Aorta (tissue), 5 donors: ENCODE results near the gene IQUB. TPM values are rescaled to one million over a fixed set of nuclear protein-coding genes. Genes with fewer than 3 reads are reported as not detected.
"Not testable (repeated sequence)": the region's sequence is repeated elsewhere in the genome, so short reads cannot be mapped to it uniquely, and the experiment has no call there.

ENCODE experiments used
- ATAC-seq: fragments of 200-7000 bp; cut with Tn5 transposase; one replicate; pipeline ENCODE4 v1.9.1; 2022; ENCODE audit warnings: moderate library complexity; ENCODE audit not compliant: low FRiP score
- DNase-seq, 2 donors: peaks; one replicate each; pipeline ENCODE4 v3.0.0-alpha.2; 2020
- H3K27ac ChIP-seq, 2 donors: one replicate each; pipeline ENCODE4 v1.5.1; 2013; ENCODE audit warnings: low read length in 2 of 2, mild to moderate bottlenecking in 2 of 2, moderate library complexity in 2 of 2, control low read depth in 1 of 2, inconsistent platforms in 1 of 2, low read depth in 1 of 2
- H3K27me3 ChIP-seq, 2 donors: one replicate each; pipeline ENCODE4 v1.6.1; 2013; ENCODE audit warnings: control low read depth in 1 of 2, low read length in 1 of 2, mild to moderate bottlenecking in 1 of 2, moderate library complexity in 1 of 2; ENCODE audit not compliant: insufficient read depth in 2 of 2, control insufficient read depth in 1 of 2
- H3K36me3 ChIP-seq, 2 donors: one replicate each; pipeline ENCODE4 v1.6.1; 2013; ENCODE audit warnings: control low read depth in 1 of 2, low read length in 1 of 2, mild to moderate bottlenecking in 1 of 2; ENCODE audit not compliant: insufficient read depth in 2 of 2, control insufficient read depth in 1 of 2
- H3K4me1 ChIP-seq, 2 donors: one replicate each; pipeline ENCODE4 v1.6.1; 2013; ENCODE audit warnings: low read length in 2 of 2, control low read depth in 1 of 2, mild to moderate bottlenecking in 1 of 2, moderate library complexity in 1 of 2; ENCODE audit not compliant: insufficient read depth in 2 of 2, control insufficient read depth in 1 of 2
- H3K4me3 ChIP-seq, 2 donors: one replicate each; pipeline ENCODE4 v1.5.1; 2013; ENCODE audit warnings: low read length in 2 of 2, control low read depth in 1 of 2, mild to moderate bottlenecking in 1 of 2
- H3K9me3 ChIP-seq: one replicate; pipeline ENCODE4 v1.6.1; 2013; ENCODE audit warnings: mild to moderate bottlenecking, low read length; ENCODE audit not compliant: control insufficient read depth
- WGBS, 2 donors: extraction: QIAGEN DNeasy Blood & Tissue Kit; methylation state at CpG; one replicate each; pipeline ENCODE4 v1.1.7; 2013; 5-methylcytosine and 5-hydroxymethylcytosine counted together
- intact Hi-C, 2 donors: fragments of 100-400 bp; cut with DNase I; formaldehyde crosslinking; loops; one replicate each; pipeline versions ENCODE4 v1.14.2 to v1.15.0; 2022
- polyA plus RNA-seq, 2 donors: library from polyadenylated mRNA; stranded (reverse); fragments of 200-250 nt; gene quantifications; one replicate each; pipeline ENCODE4 v1.2.3, GENCODE V29; 2013
- total RNA-seq, 2 donors: library from RNA; stranded (reverse); fragmentation: NEBNext Ultra II Directional; extraction: Animal tissue kit (Norgen Biotek cat#: 25700); gene quantifications; one replicate each; pipeline ENCODE4 v1.2.1, GENCODE V29; 2021
- donor health status: healthy with polysubstance abuse.
- donor health status: Bipolar disorder and iron deficiency.
- donor health status: DM: no; HTN: no; CAD: no.
- donor health status: DM: no; HTN: no; CAD: no.
- donor health status: DM: yes; HTN: yes; CAD: no.

Gene IQUB
- total and polyA plus RNA-seq, 4 donors: 0.39 to 0.81 (median 0.59) TPM; not detected in 1

DNA sequence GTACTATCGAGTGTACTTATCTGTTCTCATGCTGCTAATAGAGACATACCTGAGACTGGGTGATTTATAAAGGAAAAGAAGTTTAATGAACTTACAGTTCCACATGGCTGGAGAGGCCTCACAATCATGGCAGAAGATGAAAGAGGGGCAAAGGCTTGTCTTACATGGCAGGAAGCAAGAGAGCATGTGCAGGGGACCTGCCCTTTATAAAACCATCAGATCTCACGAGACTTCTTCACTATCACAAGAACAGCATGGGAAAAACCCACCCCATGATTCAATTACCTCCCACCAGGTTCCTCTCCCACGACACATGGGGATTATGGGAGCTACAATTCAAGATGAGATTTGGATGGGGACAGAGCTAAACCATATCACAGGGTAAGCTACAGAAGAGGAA, 18.8 kb upstream of the IQUB start:
- H3K36me3 ChIP-seq: peaks cover 0 to 2% of the 10 kb centered on the region in 2 donors
- WGBS, 2 donors: 84 to 87% methylated on average over 3 of the region's 3 CpGs
- no peaks in the 10 kb centered on the region for H3K27me3 ChIP-seq
- ATAC-seq: no peak
- no peak overlapping the region for H3K4me3 ChIP-seq
- DNase-seq: no peak
- no peak overlapping the region for H3K27ac ChIP-seq
- peaks cover 0 to 2% of the 10 kb centered on the region in 2 donors for H3K4me1 ChIP-seq
- H3K9me3 ChIP-seq: no peaks in the 10 kb centered on the region
- intact Hi-C loops: no loop called here

DNA sequence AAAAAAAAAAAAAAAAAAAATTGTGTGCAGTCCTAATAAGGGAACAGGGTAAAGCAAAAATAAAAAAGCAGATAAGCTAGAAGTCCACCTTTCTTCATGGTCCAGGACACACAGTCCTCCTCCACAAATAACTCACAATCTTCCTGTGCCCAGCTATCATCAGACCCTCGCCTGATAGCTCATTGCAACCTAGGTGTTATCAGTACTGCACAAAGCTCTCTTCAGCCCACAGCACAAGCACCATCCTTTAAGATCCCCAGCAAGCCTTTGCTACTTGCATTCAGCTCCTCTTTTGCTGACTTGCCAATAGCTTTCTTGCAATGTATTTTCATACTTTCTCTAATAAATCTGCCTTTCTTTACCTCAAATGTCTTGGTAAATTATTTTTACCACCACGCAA, 18.2 kb upstream of the IQUB start:
- intact Hi-C loops: no loop called here
- no peak overlapping the region for H3K4me3 ChIP-seq
- WGBS, 2 donors: 96 to 98% methylated on average over 2 of the region's 2 CpGs
- DNase-seq (no peak), ATAC-seq (no peak)
- peaks cover 0 to 2% of the 10 kb centered on the region in 2 donors for H3K4me1 ChIP-seq
- H3K27me3 ChIP-seq: no peaks in the 10 kb centered on the region
- H3K9me3 ChIP-seq: no peaks in the 10 kb centered on the region
- H3K27ac ChIP-seq: no peak overlapping the region
- H3K36me3 ChIP-seq: peaks cover 0 to 2% of the 10 kb centered on the region in 2 donors

DNA sequence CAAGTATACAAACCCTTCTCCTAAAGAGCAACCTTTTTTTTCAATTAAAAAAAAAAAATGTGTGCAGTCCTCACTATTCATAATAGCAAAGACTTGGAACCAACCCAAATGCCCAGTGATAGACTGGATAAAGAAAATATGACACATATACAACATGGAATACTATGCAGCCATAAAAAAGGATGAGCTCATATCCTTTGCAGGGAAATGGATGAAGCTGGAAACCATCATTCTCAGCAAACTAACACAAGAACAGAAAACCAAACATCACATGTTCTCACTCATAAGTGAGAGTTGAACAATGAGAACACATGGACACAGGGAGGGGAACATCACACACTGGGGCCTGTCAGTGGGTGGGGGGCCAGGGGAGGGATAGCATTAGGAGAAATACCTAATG, 17.7 kb upstream of the IQUB start:
- H3K9me3 ChIP-seq, H3K27ac ChIP-seq, H3K4me3 ChIP-seq, DNase-seq, H3K27me3 ChIP-seq, ATAC-seq, H3K36me3 ChIP-seq, intact Hi-C loops, H3K4me1 ChIP-seq: not testable (repeated sequence)

DNA sequence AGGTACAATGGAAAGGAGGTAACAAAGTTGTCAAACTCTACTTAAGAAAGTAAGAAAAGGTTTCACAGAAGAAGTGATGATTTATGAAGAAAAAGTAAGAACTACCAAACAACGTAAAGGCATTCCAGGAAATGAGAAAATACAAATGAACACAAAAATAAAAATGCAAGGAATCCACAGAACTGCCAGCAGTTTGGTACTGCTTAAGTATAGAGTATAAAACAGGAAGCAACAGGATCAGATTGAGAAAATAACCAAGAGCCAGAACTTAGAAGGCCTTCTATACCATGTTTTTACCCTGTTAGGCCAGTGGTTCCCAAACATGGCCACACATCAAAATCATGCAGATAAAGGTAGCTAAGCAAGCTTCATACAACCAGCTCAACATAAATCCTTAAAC, 14.0 kb upstream of the IQUB start:
- Histone ChIP-seq H3K9me3 (no peaks in the 10 kb centered on the region), H3K4me3 (no peak overlapping the region), H3K27me3 (no peaks in the 10 kb centered on the region), H3K27ac (no peak overlapping the region), H3K36me3 (peaks cover 0 to 2% of the 10 kb centered on the region in 2 donors), H3K4me1 (no peaks in the 10 kb centered on the region)
- no peak for DNase-seq
- intact Hi-C loops: no loop called here
- 41 to 49% methylated on average over 1 of the region's 1 CpG for WGBS, 2 donors
- no peak for ATAC-seq

DNA sequence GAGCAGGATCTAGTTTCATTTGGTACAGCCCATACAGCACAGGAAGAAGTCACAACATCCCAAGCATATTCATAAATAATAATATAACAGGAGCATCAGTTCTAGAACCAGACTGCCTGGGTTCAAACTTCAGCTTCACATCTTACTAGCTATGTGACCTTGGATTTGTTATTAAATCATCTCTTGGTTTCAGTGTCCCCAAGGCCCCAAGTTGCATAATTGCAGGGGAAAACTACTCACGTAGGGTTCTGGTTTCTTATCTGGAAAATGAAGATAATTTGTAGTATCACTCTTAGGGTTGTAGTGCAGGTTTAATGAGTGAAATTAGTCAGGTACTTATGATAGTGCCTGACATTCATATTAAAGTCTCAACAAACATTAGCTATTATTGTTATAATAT, 5.5 kb upstream of the IQUB start:
- Histone ChIP-seq H3K4me1 (no peaks in the 10 kb centered on the region), H3K27ac (no peak overlapping the region), H3K4me3 (no peak overlapping the region), H3K27me3 (no peaks in the 10 kb centered on the region), H3K36me3 (no peaks in the 10 kb centered on the region), H3K9me3 (no peaks in the 10 kb centered on the region)
- WGBS, 2 donors: 61 to 63% methylated on average over 1 of the region's 1 CpG
- DNase-seq: no peak
- intact Hi-C loops: loop anchor here in 1 of 2 donors (10.0 kb wide), 1 partner anchor 1175 kb away; no protein-coding TSS in a partner anchor
- no peak for ATAC-seq

DNA sequence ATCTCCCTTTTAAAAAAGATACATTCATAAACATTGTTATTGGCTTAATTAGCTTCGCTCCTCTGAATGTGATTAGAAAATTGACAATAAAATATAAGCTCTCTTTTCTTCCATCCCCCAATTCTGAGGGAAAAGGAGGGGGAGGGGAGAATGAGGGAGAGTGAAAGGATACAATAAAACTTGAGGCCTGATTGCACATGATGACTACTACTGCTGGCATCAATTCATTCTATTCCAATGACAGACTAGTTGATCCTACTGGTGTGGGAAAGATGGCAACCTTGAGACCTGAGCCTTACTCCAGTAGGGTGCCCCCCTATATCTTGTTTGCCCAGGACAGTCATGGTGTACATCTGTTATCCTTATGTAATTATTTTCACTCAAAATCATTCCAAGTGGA, 4.5 kb upstream of the IQUB start:
- H3K36me3 ChIP-seq: no peaks in the 10 kb centered on the region
- H3K9me3 ChIP-seq: no peaks in the 10 kb centered on the region
- DNase-seq: no peak
- no peaks in the 10 kb centered on the region for H3K4me1 ChIP-seq
- no peak overlapping the region for H3K4me3 ChIP-seq
- intact Hi-C loops: loop anchor here in 1 of 2 donors (10.0 kb wide), 1 partner anchor 1176 kb away; no protein-coding TSS in a partner anchor
- 97 to 100% methylated on average over 1 of the region's 1 CpG for WGBS, 2 donors
- no peaks in the 10 kb centered on the region for H3K27me3 ChIP-seq
- ATAC-seq: no peak
- H3K27ac ChIP-seq: no peak overlapping the region

DNA sequence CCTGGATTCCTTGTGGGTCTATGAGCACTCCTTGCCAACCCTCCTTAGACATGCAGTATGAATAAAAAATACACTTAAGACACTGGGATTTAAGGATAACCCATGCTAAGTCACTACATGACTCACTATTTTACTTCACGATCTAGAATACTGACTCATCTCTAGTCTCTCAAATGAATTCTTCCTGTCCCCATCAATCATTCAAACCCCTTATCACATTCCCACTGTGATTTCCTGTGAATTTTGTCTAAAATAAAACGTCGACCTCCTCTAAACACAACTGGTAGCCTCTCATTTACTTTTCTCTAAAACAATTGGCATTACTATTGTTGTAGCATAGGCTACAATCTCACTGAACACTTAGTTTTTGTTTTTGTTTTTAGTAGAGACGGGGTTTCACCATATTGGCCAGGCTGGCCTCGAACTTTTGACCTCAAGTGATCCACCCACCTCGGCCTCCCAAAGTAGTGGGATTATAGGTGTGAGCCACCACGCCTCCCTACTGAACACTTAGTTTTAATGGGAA, 3.9 kb upstream of the IQUB start:
- Histone ChIP-seq H3K9me3 (no peaks in the 10 kb centered on the region), H3K4me1 (no peaks in the 10 kb centered on the region), H3K36me3 (no peaks in the 10 kb centered on the region), H3K4me3 (no peak overlapping the region), H3K27me3 (no peaks in the 10 kb centered on the region), H3K27ac (no peak overlapping the region)
- WGBS, 2 donors: 57 to 60% methylated on average over 7 of the region's 7 CpGs
- ATAC-seq (no peak), DNase-seq (no peak)
- intact Hi-C loops: loop anchor here in 1 of 2 donors (10.0 kb wide), 1 partner anchor 1177 kb away; no protein-coding TSS in a partner anchor

DNA sequence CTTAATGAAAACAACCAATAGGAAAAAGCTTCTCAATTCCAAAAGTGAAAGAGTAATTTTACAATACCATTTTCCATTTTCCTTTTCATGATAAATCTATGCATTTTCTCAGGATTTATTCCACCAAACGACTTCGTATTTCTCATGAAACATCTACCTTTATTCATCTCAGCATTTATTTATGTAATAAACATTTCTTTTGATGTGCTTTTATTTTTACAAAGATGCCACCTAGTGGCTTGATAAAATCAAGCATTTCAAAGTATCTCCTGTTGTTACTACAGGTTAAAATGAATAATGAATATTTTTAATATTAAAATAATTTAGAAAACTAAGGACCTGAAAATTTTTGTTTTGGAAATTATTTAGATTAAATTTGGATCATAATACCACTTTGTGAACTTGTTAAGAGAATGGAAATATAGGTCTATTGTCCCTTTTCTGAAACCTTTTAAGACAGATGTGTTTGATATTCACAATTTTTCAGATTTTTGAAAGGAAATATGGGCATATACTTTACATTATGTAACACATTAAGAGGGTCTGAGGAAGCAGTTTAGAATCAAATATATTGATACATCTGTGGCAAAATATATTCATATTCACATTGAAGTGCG, 2.7 kb upstream of the IQUB start:
- Histone ChIP-seq H3K27ac (no peak overlapping the region), H3K4me1 (no peaks in the 10 kb centered on the region), H3K4me3 (no peak overlapping the region), H3K27me3 (no peaks in the 10 kb centered on the region), H3K9me3 (no peaks in the 10 kb centered on the region), H3K36me3 (no peaks in the 10 kb centered on the region)
- 29 to 35% methylated on average over 3 of the region's 3 CpGs for WGBS, 2 donors
- intact Hi-C loops: loop anchor here in 1 of 2 donors (2.0 to 10.0 kb wide), 2 partner anchors 44 to 1178 kb away; no protein-coding TSS in a partner anchor
- no peak for DNase-seq
- ATAC-seq: no peak

DNA sequence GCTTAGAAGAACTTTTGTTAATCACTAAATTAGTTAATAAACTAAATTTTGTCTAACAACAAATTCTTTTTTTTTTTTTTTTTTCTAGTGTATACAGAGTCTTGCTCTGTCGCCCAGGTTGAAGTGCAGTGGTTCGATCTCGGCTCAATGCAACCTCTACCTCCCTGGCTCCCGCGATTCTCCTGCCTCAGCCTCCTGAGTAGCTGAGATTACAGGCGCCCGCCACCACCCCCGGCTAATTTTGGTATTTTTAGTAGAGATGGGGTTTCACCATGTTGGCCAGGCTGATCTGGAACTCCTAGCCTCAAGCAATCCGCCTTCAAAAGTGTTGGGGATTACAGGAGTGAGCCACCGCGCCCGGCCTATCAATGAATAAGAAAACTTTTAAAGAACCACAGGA, 1.1 kb upstream of the IQUB start:
- Histone ChIP-seq H3K4me3 (no peak overlapping the region), H3K4me1 (no peaks in the 10 kb centered on the region), H3K36me3 (no peaks in the 10 kb centered on the region), H3K9me3 (no peaks in the 10 kb centered on the region), H3K27ac (no peak overlapping the region), H3K27me3 (no peaks in the 10 kb centered on the region)
- intact Hi-C loops: loop anchor here (2.0 to 10.0 kb wide), 2 partner anchors 21 to 1179 kb away; partner anchors contain the start of gene NDUFA5 (in 1 of the 2)
- peak in 1 of 2 donors; percentile 42 for DNase-seq
- WGBS, 2 donors: 89 to 91% methylated on average over 12 of the region's 12 CpGs
- no peak for ATAC-seq
